ENCODE data around the gene PPP1R1C. TPM values are rescaled to one million over a fixed set of nuclear protein-coding genes. Genes with fewer than 3 reads are reported as not detected.

PPP1R1C gene
- total and polyA plus RNA-seq, 2 of the 13 experiments (the other 11 are each of a cell fraction or from before 2014, with no cell fraction given): 1.5 to 3.5 TPM

DNA sequence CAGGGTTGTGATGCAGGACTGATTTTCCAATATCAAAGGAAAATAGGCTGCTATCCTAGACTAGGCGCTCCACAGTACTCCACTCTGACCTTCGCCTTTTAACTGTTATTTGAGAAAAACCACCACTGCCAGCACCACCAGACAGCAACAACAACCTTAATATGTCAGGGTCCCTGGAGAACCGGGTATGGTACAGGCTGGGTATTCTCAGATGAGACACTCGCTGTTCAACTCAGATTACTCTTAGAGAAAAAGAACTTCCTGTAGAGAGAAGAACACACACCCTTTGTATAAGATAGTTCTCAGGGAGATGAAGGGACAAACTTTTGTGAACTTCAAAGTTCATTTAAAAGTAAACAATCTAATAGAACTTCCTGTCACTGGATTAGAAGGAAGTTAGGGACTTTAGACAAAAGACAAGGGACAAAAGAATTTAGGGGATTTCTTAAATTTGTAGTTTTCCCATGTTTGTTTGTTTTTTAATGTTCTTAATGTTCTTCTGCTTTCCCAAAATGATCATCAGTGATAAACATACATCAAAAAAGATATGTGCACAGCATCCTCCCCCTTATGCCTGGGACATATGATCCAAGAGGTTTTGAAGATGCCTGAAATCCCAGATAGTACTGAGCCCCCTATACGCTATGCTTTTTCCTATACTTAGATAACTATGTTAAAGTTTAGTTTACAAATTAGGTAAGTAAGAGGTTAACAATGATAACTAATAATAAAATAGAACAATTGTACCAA lies 41.3 kb upstream of the PPP1R1C start (continued):
- TF ChIP-seq CREB1 (IDR thresholded peaks at IDR 0.05): no peak
- peak; percentile 59 for TF ChIP-seq CREB1 (CRISPR knock-in tag; IDR thresholded peaks at IDR 0.05)
- TF ChIP-seq, protein P1, sequence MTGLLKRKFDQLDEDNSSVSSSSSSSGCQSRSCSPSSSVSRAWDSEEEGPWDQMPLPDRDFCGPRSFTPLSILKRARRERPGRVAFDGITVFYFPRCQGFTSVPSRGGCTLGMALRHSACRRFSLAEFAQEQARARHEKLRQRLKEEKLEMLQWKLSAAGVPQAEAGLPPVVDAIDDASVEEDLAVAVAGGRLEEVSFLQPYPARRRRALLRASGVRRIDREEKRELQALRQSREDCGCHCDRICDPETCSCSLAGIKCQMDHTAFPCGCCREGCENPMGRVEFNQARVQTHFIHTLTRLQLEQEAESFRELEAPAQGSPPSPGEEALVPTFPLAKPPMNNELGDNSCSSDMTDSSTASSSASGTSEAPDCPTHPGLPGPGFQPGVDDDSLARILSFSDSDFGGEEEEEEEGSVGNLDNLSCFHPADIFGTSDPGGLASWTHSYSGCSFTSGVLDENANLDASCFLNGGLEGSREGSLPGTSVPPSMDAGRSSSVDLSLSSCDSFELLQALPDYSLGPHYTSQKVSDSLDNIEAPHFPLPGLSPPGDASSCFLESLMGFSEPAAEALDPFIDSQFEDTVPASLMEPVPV (CRISPR knock-in tag; IDR thresholded peaks at IDR 0.05): 0 out of 2 replicates have a peak, but pooled peaks have one; percentile 8
- TF ChIP-seq ZMYM4 (CRISPR knock-in tag; IDR thresholded peaks at IDR 0.05): peak; percentile 53; the same call in 1 of the 2 replicates
- peak; percentile 86; the same call in 1 of the 2 replicates for TF ChIP-seq SOX5 (CRISPR knock-in tag; IDR thresholded peaks at IDR 0.05; ENCODE audit: borderline replicate concordance)
- TF ChIP-seq GFI1 (CRISPR knock-in tag; IDR thresholded peaks at IDR 0.05; ENCODE audit: borderline replicate concordance): no peak
- peak in 1 of 2 experiments; percentile 73; a peak in 2 of 4 replicates for TF ChIP-seq EP300 (IDR thresholded peaks at IDR 0.05; ENCODE audit: low read depth in 2 of 2, low read length in 2 of 2)
- TF ChIP-seq EP300 (CRISPR knock-in tag; IDR thresholded peaks at IDR 0.05; ENCODE audit: borderline replicate concordance): no peak
- TF ChIP-seq TP53 (CRISPR knock-in tag; conservative IDR thresholded peaks at IDR 0.05): no peak
- TF ChIP-seq RBFOX2 (IDR thresholded peaks at IDR 0.05; ENCODE audit: low read depth, low read length): peak; percentile 45; the same call in 1 of the 2 replicates
- TF ChIP-seq POGZ (CRISPR knock-in tag; IDR thresholded peaks at IDR 0.05): peak; percentile 57
- no peak for TF ChIP-seq MATR3 (CRISPR knock-in tag; IDR thresholded peaks at IDR 0.05)
- TF ChIP-seq, protein P2, sequence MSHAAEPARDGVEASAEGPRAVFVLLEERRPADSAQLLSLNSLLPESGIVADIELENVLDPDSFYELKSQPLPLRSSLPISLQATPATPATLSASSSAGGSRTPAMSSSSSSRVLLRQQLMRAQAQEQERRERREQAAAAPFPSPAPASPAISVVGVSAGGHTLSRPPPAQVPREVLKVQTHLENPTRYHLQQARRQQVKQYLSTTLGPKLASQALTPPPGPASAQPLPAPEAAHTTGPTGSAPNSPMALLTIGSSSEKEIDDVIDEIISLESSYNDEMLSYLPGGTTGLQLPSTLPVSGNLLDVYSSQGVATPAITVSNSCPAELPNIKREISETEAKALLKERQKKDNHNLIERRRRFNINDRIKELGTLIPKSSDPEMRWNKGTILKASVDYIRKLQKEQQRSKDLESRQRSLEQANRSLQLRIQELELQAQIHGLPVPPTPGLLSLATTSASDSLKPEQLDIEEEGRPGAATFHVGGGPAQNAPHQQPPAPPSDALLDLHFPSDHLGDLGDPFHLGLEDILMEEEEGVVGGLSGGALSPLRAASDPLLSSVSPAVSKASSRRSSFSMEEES (CRISPR knock-in tag; IDR thresholded peaks at IDR 0.05): peak; percentile 51; the same call in 1 of the 2 replicates
- TF ChIP-seq, protein P3, sequence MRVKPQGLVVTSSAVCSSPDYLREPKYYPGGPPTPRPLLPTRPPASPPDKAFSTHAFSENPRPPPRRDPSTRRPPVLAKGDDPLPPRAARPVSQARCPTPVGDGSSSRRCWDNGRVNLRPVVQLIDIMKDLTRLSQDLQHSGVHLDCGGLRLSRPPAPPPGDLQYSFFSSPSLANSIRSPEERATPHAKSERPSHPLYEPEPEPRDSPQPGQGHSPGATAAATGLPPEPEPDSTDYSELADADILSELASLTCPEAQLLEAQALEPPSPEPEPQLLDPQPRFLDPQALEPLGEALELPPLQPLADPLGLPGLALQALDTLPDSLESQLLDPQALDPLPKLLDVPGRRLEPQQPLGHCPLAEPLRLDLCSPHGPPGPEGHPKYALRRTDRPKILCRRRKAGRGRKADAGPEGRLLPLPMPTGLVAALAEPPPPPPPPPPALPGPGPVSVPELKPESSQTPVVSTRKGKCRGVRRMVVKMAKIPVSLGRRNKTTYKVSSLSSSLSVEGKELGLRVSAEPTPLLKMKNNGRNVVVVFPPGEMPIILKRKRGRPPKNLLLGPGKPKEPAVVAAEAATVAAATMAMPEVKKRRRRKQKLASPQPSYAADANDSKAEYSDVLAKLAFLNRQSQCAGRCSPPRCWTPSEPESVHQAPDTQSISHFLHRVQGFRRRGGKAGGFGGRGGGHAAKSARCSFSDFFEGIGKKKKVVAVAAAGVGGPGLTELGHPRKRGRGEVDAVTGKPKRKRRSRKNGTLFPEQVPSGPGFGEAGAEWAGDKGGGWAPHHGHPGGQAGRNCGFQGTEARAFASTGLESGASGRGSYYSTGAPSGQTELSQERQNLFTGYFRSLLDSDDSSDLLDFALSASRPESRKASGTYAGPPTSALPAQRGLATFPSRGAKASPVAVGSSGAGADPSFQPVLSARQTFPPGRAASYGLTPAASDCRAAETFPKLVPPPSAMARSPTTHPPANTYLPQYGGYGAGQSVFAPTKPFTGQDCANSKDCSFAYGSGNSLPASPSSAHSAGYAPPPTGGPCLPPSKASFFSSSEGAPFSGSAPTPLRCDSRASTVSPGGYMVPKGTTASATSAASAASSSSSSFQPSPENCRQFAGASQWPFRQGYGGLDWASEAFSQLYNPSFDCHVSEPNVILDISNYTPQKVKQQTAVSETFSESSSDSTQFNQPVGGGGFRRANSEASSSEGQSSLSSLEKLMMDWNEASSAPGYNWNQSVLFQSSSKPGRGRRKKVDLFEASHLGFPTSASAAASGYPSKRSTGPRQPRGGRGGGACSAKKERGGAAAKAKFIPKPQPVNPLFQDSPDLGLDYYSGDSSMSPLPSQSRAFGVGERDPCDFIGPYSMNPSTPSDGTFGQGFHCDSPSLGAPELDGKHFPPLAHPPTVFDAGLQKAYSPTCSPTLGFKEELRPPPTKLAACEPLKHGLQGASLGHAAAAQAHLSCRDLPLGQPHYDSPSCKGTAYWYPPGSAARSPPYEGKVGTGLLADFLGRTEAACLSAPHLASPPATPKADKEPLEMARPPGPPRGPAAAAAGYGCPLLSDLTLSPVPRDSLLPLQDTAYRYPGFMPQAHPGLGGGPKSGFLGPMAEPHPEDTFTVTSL (CRISPR knock-in tag; IDR thresholded peaks at IDR 0.05; ENCODE audit: borderline replicate concordance): peak; percentile 92; the same call in 1 of the 2 replicates
- TF ChIP-seq ISL2 (CRISPR knock-in tag; IDR thresholded peaks at IDR 0.05): peak; percentile 69
- TF ChIP-seq KAT8 (CRISPR knock-in tag; IDR thresholded peaks at IDR 0.05): peak; percentile 48
- TF ChIP-seq SOX6 (IDR thresholded peaks at IDR 0.05): no peak
- TF ChIP-seq SOX6 (CRISPR knock-in tag; IDR thresholded peaks at IDR 0.05): peak; percentile 81
- TF ChIP-seq GABPA (IDR thresholded peaks at IDR 0.05; ENCODE audit: low read depth, low read length): no peak
- TF ChIP-seq GABPA (CRISPR knock-in tag; IDR thresholded peaks at IDR 0.05; ENCODE audit: low read depth): peak; percentile 57; the same call in 1 of the 2 replicates
- TF ChIP-seq ZNF788 (CRISPR knock-in tag; IDR thresholded peaks at IDR 0.05; ENCODE audit: borderline replicate concordance): no peak
- TF ChIP-seq ZNF792 (CRISPR knock-in tag; IDR thresholded peaks at IDR 0.05): 0 out of 2 replicates have a peak, but pooled peaks have one; percentile 62
